GM06990 (cell line): ENCODE measurements around the gene SDK2.

Experiments
- DNase-seq: peaks from one replicate; pipeline ENCODE4 v3.0.0-alpha.2; 2011; ENCODE audit not compliant: insufficient read length; ENCODE audit errors: extremely low read depth
- H3K27me3 ChIP-seq: replicated peaks from 2 replicates; pipeline ENCODE4 v1.6.0; 2011; ENCODE audit warnings: low read length; ENCODE audit not compliant: control insufficient read depth, insufficient read depth
- H3K36me3 ChIP-seq: 2 replicates; pipeline ENCODE4 v1.5.1; 2011; ENCODE audit warnings: low read length; ENCODE audit not compliant: control insufficient read depth, insufficient read depth
- H3K4me3 ChIP-seq: replicated peaks from 2 replicates; pipeline ENCODE4 v1.5.1; 2011; ENCODE audit warnings: low read depth, mild to moderate bottlenecking, control low read depth, low read length
- CTCF ChIP-seq: IDR thresholded peaks from 2 replicates; pipeline ENCODE4 v1.5.1; 2011; ENCODE audit warnings: low read length, control low read depth, mild to moderate bottlenecking, inconsistent platforms; ENCODE audit not compliant: insufficient read depth, poor library complexity, severe bottlenecking

SDK2 gene

GRCh38 chr17:73658821-73659515 is 14.7 kb upstream of the SDK2 start:
- Histone ChIP-seq H3K4me3 (no peak overlapping the region), H3K27me3 (no peaks in the 10 kb centered on the region), H3K36me3 (no peaks in the 10 kb centered on the region)
- no peak for TF ChIP-seq CTCF
- DNase-seq = no peak

GRCh38 chr17:73657473-73658116 is 13.3 kb upstream of the SDK2 start:
- Histone ChIP-seq H3K4me3 (no peak overlapping the region), H3K27me3 (no peaks in the 10 kb centered on the region), H3K36me3 (no peaks in the 10 kb centered on the region)
- peak; percentile 47 for TF ChIP-seq CTCF
- DNase-seq = no peak

GRCh38 chr17:73654241-73654640 is 10.0 kb upstream of the SDK2 start:
- no peak for TF ChIP-seq CTCF
- no peak for DNase-seq
- H3K36me3 ChIP-seq = no peaks in the 10 kb centered on the region
- no peaks in the 10 kb centered on the region for H3K27me3 ChIP-seq
- H3K4me3 ChIP-seq = no peak overlapping the region

DNA sequence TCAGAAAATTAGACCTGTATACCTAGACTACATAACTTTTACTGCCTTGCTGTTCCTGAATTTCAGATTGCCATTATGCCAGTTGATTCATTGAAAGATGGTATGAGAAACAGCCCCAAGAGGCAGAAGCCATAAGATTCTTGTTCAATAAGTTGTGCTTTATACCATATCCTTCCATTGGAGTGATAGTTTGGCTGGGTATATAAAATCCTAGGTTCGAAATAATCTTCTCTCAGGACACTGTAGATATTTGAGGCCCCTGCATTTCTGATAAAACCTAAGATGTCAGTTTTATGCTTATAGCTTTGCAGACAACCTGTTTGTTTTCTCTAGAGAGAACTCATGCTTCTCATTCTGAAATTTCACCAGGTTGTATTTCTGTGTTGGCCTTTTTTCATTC is 9.6 kb upstream of the SDK2 start:
- no peak for DNase-seq
- H3K36me3 ChIP-seq = no peaks in the 10 kb centered on the region
- TF ChIP-seq CTCF = no peak
- H3K4me3 ChIP-seq = no peak overlapping the region
- H3K27me3 ChIP-seq = no peaks in the 10 kb centered on the region

GRCh38 chr17:73652886-73653480 is 8.7 kb upstream of the SDK2 start:
- H3K27me3 ChIP-seq = no peaks in the 10 kb centered on the region
- TF ChIP-seq CTCF = no peak
- no peaks in the 10 kb centered on the region for H3K36me3 ChIP-seq
- no peak overlapping the region for H3K4me3 ChIP-seq
- DNase-seq = no peak
